OCI-LY3 (cell line): ENCODE results near the gene CDHR2.

Source experiments
- CTCF ChIP-seq: fragments of 200-600, 300-600 bp; sonication (generic); IDR thresholded peaks from 2 replicates; pipeline ENCODE4 v1.5.1; 2014; ENCODE audit warnings: antibody characterized with exemption, low read length, low read depth
- EZH2phosphoT487 ChIP-seq: fragments of 200-600 bp; shearing (Covaris generic); IDR thresholded peaks from 2 replicates; pipeline ENCODE4 v1.6.1; 2018; ENCODE audit warnings: antibody characterized with exemption, mixed run types, low read depth

GRCh38 chr5:176530983-176531901 lies 17.9 kb upstream of the CDHR2 start:
- TF ChIP-seq CTCF (no peak), EZH2phosphoT487 (no peak)
